Posterior cingulate gyrus (tissue), 11 donors: Measurements from ENCODE around the gene HDAC8.

Experiments
- DNase-seq, 10 donors: peaks; one replicate each; pipeline versions ENCODE4 v3.0.0 to v3.0.0-alpha.2; 2020 to 2021; ENCODE audit warnings: mixed read lengths in 3 of 10
- intact Hi-C: fragments of 100-400 bp; cut with DNase I; formaldehyde crosslinking; loops from one replicate; pipeline ENCODE4 v1.15.1; 2023

The HDAC8 gene

GRCh38 chrX:72387247-72387646 is 185.4 kb downstream of the HDAC8 start:
- intact Hi-C loops = no loop called here
- no peak for DNase-seq

- no peak for DNase-seq
- intact Hi-C loops = no loop called here
These were observed 190.4 kb downstream of the HDAC8 start for GRCh38 chrX:72382202-72382595.

- no peak for DNase-seq
- intact Hi-C loops = no loop called here
These were observed 191.0 kb downstream of the HDAC8 start for GRCh38 chrX:72381439-72382201.

GRCh38 chrX:72376124-72376523 is 196.5 kb downstream of the HDAC8 start:
- intact Hi-C loops = no loop called here
- DNase-seq = no peak

- no peak for DNase-seq
- intact Hi-C loops = no loop called here
These were observed 199.5 kb downstream of the HDAC8 start for GRCh38 chrX:72373136-72373535.

- intact Hi-C loops = no loop called here
- DNase-seq = no peak
These were observed 199.9 kb downstream of the HDAC8 start for GRCh38 chrX:72372735-72373134.

GRCh38 chrX:72371405-72371804 is 201.2 kb downstream of the HDAC8 start:
- intact Hi-C loops = no loop called here
- DNase-seq = no peak

- intact Hi-C loops = no loop called here
- no peak for DNase-seq
These were observed 203.8 kb downstream of the HDAC8 start for GRCh38 chrX:72368796-72369195.

GRCh38 chrX:72367516-72367915 is 205.1 kb downstream of the HDAC8 start:
- DNase-seq = no peak
- intact Hi-C loops = no loop called here

GRCh38 chrX:72366701-72367454 is 205.8 kb downstream of the HDAC8 start:
- intact Hi-C loops = no loop called here
- no peak for DNase-seq

GRCh38 chrX:72366178-72366577 is 206.5 kb downstream of the HDAC8 start:
- intact Hi-C loops = no loop called here
- DNase-seq = no peak

GRCh38 chrX:72365126-72365525 is 207.5 kb downstream of the HDAC8 start:
- DNase-seq = no peak

GRCh38 chrX:72360326-72360725 is 212.3 kb downstream of the HDAC8 start:
- intact Hi-C loops = no loop called here
- no peak for DNase-seq

More at GRCh38 chrX:72365126-72365525, 207.5 kb downstream of the HDAC8 start:
- intact Hi-C loops = no loop called here

- DNase-seq = no peak
- intact Hi-C loops = no loop called here
These were observed 214.3 kb downstream of the HDAC8 start for GRCh38 chrX:72358313-72358712.

GRCh38 chrX:72352786-72353185 is 219.9 kb downstream of the HDAC8 start:
- intact Hi-C loops = no loop called here
- no peak for DNase-seq

- DNase-seq = no peak
These were observed 220.9 kb downstream of the HDAC8 start for GRCh38 chrX:72351606-72352334.

GRCh38 chrX:72349190-72349589 is 223.5 kb downstream of the HDAC8 start:
- intact Hi-C loops = no loop called here
- no peak for DNase-seq

More at GRCh38 chrX:72351606-72352334, 220.9 kb downstream of the HDAC8 start:
- intact Hi-C loops = no loop called here

- intact Hi-C loops = no loop called here
- no peak for DNase-seq
These were observed 224.2 kb downstream of the HDAC8 start for GRCh38 chrX:72348247-72348979.

GRCh38 chrX:72347366-72347765 is 225.3 kb downstream of the HDAC8 start:
- intact Hi-C loops = no loop called here
- no peak for DNase-seq

GRCh38 chrX:72346302-72346949 is 226.2 kb downstream of the HDAC8 start:
- intact Hi-C loops = no loop called here
- DNase-seq = no peak
